ENCODE results near the gene DOCK2. TPM values are rescaled to one million over a fixed set of nuclear protein-coding genes. Genes with fewer than 3 reads are reported as not detected.
A peak's percentile ranks its signal among the peaks of the same experiment; 100 is the strongest.

DOCK2 gene
- total RNA-seq (2014; rRNA removed; shearing (Covaris generic)) (159 and 161 TPM in 2 replicates), total RNA-seq (2022) (196 and 205 TPM in 2 replicates), Bru-seq, nascent RNA (percentile 91 among the genes with signal in this experiment), BruChase-seq, experiment 1, labeled RNA remaining after a 6-hour chase (percentile 86 among the genes with signal in this experiment), BruChase-seq, experiment 2, labeled RNA remaining after a 2-hour chase (percentile 83 among the genes with signal in this experiment)
- long read RNA-seq, full-length matches to known transcripts, result 112 of 207 reads
- long read RNA-seq, partial matches to known transcripts, result 34 of 207 reads
- long read RNA-seq, other reads (novel, unspliced or antisense), result 61 of 207 reads

GRCh38 chr5:169637085-169637548 is at the start of gene DOCK2:
Gene DOCK2, plus strand, starts transcription at chr5:169637275. Its CDS starts 52 bp downstream, at chr5:169637327.
- H3K4me3 ChIP-seq (ENCODE audit: low read depth, low read length, poor library complexity, severe bottlenecking), result peak within 1 kb of the TSS; percentile 88
- BruUV-seq (replicated peaks), result no TSS peak
- H4K20me1 ChIP-seq (ENCODE audit: insufficient read depth, low read length), result peaks cover 4% of the 10 kb centered on the region
- TF ChIP-seq EZH2phosphoT487 (IDR thresholded peaks at IDR 0.05; ENCODE audit: borderline replicate concordance, low read depth, low read length) (no peak), CTCF (conservative IDR thresholded peaks at IDR 0.05; ENCODE audit: low read length) (no peak)
- peak within 1 kb of the TSS; percentile 93 for H2AFZ ChIP-seq (ENCODE audit: low read length)
- H3K4me1 ChIP-seq (ENCODE audit: insufficient read depth, low read length, poor library complexity, severe bottlenecking), result peaks cover 19% of the 10 kb centered on the region
- peak within 1 kb of the TSS; percentile 86 for H3K27ac ChIP-seq (ENCODE audit: low read depth, low read length, poor library complexity, severe bottlenecking)
- ChIA-PET CTCF (ENCODE audit: unreplicated experiment) (no interaction called here), POLR2A (interaction anchor here (0.5 to 1.5 kb wide), 11 partner anchors 9 to 1119 kb away, joined by 3 to 13 read pairs (median 5); partner anchors contain the start of gene SPDL1)
- H3K9me2 ChIP-seq (ENCODE audit: insufficient read depth, low read length), result no peaks in the 10 kb centered on the region
- H3K79me2 ChIP-seq (ENCODE audit: insufficient read depth, low read depth, low read length), result peaks cover 49% of the 10 kb centered on the region
- H3K9me3 ChIP-seq (ENCODE audit: low read length), result peaks cover 32% of the 10 kb centered on the region
- H3K4me2 ChIP-seq (ENCODE audit: low read length), result peak within 1 kb of the TSS; percentile 97
- intact Hi-C loops (cut with micrococcal nuclease; ENCODE audit: unreplicated experiment), result loop anchor here (1.0 kb wide), 1 partner anchor 54 kb away; the partner anchor contains the start of gene SPDL1
- peak; percentile 85 for DNase-seq (ENCODE audit: low spot score)
- H3K36me3 ChIP-seq (ENCODE audit: insufficient read depth, low read length), result peaks cover 42% of the 10 kb centered on the region

GRCh38 chr5:169590602-169591001 is 46.5 kb upstream of the DOCK2 start:
- intact Hi-C loops (cut with micrococcal nuclease; ENCODE audit: unreplicated experiment), result no loop called here
- no peak for DNase-seq (ENCODE audit: low spot score)
- POLR2A ChIA-PET, result interaction anchor here (0.7 to 2.3 kb wide), 2 partner anchors 10 to 16 kb away, joined by 3 to 6 read pairs; no protein-coding TSS in a partner anchor
- CTCF ChIA-PET (ENCODE audit: unreplicated experiment), result no interaction called here
- Histone ChIP-seq H3K9me2 (ENCODE audit: insufficient read depth, low read length) (no peaks in the 10 kb centered on the region), H3K4me2 (ENCODE audit: low read length) (no peak overlapping the region), H3K36me3 (ENCODE audit: insufficient read depth, low read length) (peaks cover 79% of the 10 kb centered on the region), H2AFZ (ENCODE audit: low read length) (no peak overlapping the region), H3K27ac (ENCODE audit: low read depth, low read length, poor library complexity, severe bottlenecking) (no peak overlapping the region), H4K20me1 (ENCODE audit: insufficient read depth, low read length) (peaks cover 3% of the 10 kb centered on the region; the same call in 1 of the 2 replicates), H3K79me2 (ENCODE audit: insufficient read depth, low read depth, low read length) (peaks cover 27% of the 10 kb centered on the region), H3K4me3 (ENCODE audit: low read depth, low read length, poor library complexity, severe bottlenecking) (no peak overlapping the region), H3K4me1 (ENCODE audit: insufficient read depth, low read length, poor library complexity, severe bottlenecking) (no peaks in the 10 kb centered on the region), H3K9me3 (ENCODE audit: low read length) (no peaks in the 10 kb centered on the region)
- no peak for TF ChIP-seq CTCF (conservative IDR thresholded peaks at IDR 0.05; ENCODE audit: low read length)
- no peak for TF ChIP-seq EZH2phosphoT487 (IDR thresholded peaks at IDR 0.05; ENCODE audit: borderline replicate concordance, low read depth, low read length)
- no TSS peak for BruUV-seq (replicated peaks)

DNA sequence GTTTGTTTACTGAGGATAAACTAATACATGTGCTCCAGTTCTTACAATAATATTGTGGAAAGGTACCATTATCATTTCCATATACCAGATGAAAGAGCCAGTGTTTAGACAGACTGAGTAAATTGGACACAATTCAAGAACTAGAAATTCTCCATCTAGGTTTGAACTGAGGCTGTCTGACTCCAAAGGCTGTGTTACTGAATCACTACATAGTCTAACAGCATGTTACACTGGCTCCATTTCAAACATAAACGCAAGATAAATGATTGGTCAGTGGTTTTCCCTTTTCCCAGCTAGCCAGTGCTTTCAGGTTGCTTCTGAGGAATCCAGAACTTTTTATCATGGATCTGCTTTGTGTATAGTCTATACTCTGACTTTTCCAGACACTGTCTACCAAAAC is 45.4 kb upstream of the DOCK2 start:
- Histone ChIP-seq H3K9me2 (ENCODE audit: insufficient read depth, low read length) (no peaks in the 10 kb centered on the region), H3K79me2 (ENCODE audit: insufficient read depth, low read depth, low read length) (peaks cover 16% of the 10 kb centered on the region; the same call in 1 of the 2 replicates), H3K4me1 (ENCODE audit: insufficient read depth, low read length, poor library complexity, severe bottlenecking) (no peaks in the 10 kb centered on the region), H3K9me3 (ENCODE audit: low read length) (no peaks in the 10 kb centered on the region), H3K27ac (ENCODE audit: low read depth, low read length, poor library complexity, severe bottlenecking) (no peak overlapping the region), H3K36me3 (ENCODE audit: insufficient read depth, low read length) (peaks cover 83% of the 10 kb centered on the region), H2AFZ (ENCODE audit: low read length) (no peak overlapping the region), H4K20me1 (ENCODE audit: insufficient read depth, low read length) (no peaks in the 10 kb centered on the region), H3K4me2 (ENCODE audit: low read length) (no peak overlapping the region), H3K4me3 (ENCODE audit: low read depth, low read length, poor library complexity, severe bottlenecking) (no peak overlapping the region)
- intact Hi-C loops (cut with micrococcal nuclease; ENCODE audit: unreplicated experiment), result no loop called here
- ChIA-PET CTCF (ENCODE audit: unreplicated experiment) (no interaction called here), POLR2A (interaction anchor here (0.7 kb wide), 1 partner anchor 44 kb away, joined by 3 read pairs; no protein-coding TSS in a partner anchor)
- no peak for DNase-seq (ENCODE audit: low spot score)
- no peak for TF ChIP-seq EZH2phosphoT487 (IDR thresholded peaks at IDR 0.05; ENCODE audit: borderline replicate concordance, low read depth, low read length)
- TF ChIP-seq CTCF (conservative IDR thresholded peaks at IDR 0.05; ENCODE audit: low read length), result no peak
- BruUV-seq (replicated peaks), result no TSS peak

Measured in OCI-LY7 (cell line).